ENCODE results near the gene BCAS2.

The BCAS2 gene

GRCh38 chr1:114554577-114554976 is 26.8 kb downstream of the BCAS2 start:
- DNase-seq, result no peak

GRCh38 chr1:114552106-114552639 is 29.2 kb downstream of the BCAS2 start:
- DNase-seq, result no peak

- DNase-seq, result no peak
Measured at GRCh38 chr1:114551400-114551799, 30.0 kb downstream of the BCAS2 start.

GRCh38 chr1:114550336-114550735 is 31.1 kb downstream of the BCAS2 start:
- DNase-seq, result no peak

- no peak for DNase-seq
Measured at GRCh38 chr1:114549137-114549536, 32.3 kb downstream of the BCAS2 start.

GRCh38 chr1:114547076-114547475 is 34.3 kb downstream of the BCAS2 start:
- DNase-seq, result no peak

- DNase-seq, result no peak
Measured at GRCh38 chr1:114545796-114546195, 35.6 kb downstream of the BCAS2 start.

GRCh38 chr1:114545315-114545714 is 36.1 kb downstream of the BCAS2 start:
- DNase-seq, result no peak

- DNase-seq, result no peak
Measured at GRCh38 chr1:114540821-114541220, 40.6 kb downstream of the BCAS2 start.

- no peak for DNase-seq
Measured at GRCh38 chr1:114540272-114540671, 41.1 kb downstream of the BCAS2 start.

- DNase-seq, result no peak
Measured at GRCh38 chr1:114536043-114536442, 45.4 kb downstream of the BCAS2 start.

GRCh38 chr1:114535401-114535800 is 46.0 kb downstream of the BCAS2 start:
- no peak for DNase-seq

- no peak for DNase-seq
Measured at GRCh38 chr1:114531094-114531493, 50.3 kb downstream of the BCAS2 start.

GRCh38 chr1:114530224-114530623 is 51.2 kb downstream of the BCAS2 start:
- DNase-seq, result no peak

- DNase-seq, result no peak
Measured at GRCh38 chr1:114524944-114525343, 56.5 kb downstream of the BCAS2 start.

- no peak for DNase-seq
Measured at GRCh38 chr1:114522264-114522575, 59.2 kb downstream of the BCAS2 start.

- no peak for DNase-seq
Measured at GRCh38 chr1:114521396-114522263, 59.8 kb downstream of the BCAS2 start.
